DOHH2 (cell line): ENCODE results near the gene ENDOD1.

ENCODE experiments used
- H3F3A ChIP-seq: fragments of 200-600 bp; sonication (generic), shearing (Covaris generic); 2 replicates; pipeline ENCODE4 v1.6.0; 2016; ENCODE audit warnings: antibody characterized with exemption, mild to moderate bottlenecking; ENCODE audit not compliant: control insufficient read depth, insufficient read depth
- H3K27ac ChIP-seq: fragments of 200-600 bp; sonication (generic); 2 replicates; pipeline ENCODE4 v1.5.1; 2014; ENCODE audit warnings: low read depth, mild to moderate bottlenecking, low read length, moderate library complexity
- H3K27me3 ChIP-seq: fragments of 200-600 bp; sonication (generic); 2 replicates; pipeline ENCODE4 v1.6.1; 2014; ENCODE audit warnings: mild to moderate bottlenecking, low read length, mixed read lengths; ENCODE audit not compliant: control insufficient read depth
- H3K36me3 ChIP-seq: fragments of 200-600 bp; sonication (generic); 2 replicates; pipeline ENCODE4 v1.6.1; 2014; ENCODE audit warnings: mild to moderate bottlenecking, low read length, moderate library complexity, mixed read lengths; ENCODE audit not compliant: control insufficient read depth
- H3K4me1 ChIP-seq: fragments of 200-600 bp; sonication (generic); 2 replicates; pipeline ENCODE4 v1.6.1; 2014; ENCODE audit warnings: mild to moderate bottlenecking, low read length, mixed read lengths; ENCODE audit not compliant: control insufficient read depth
- H3K4me2 ChIP-seq: fragments of 200-600 bp; sonication (generic); 2 replicates; pipeline ENCODE4 v1.6.0; 2014; ENCODE audit warnings: mild to moderate bottlenecking, low read length, moderate library complexity
- H3K4me3 ChIP-seq: fragments of 200-600 bp; sonication (generic); 2 replicates; pipeline ENCODE4 v1.5.1; 2014; ENCODE audit warnings: mild to moderate bottlenecking, low read length, mixed read lengths
- H3K79me2 ChIP-seq: fragments of 200-600 bp; sonication (generic); 2 replicates; pipeline ENCODE4 v1.6.1; 2014; ENCODE audit warnings: mild to moderate bottlenecking, low read length, mixed read lengths; ENCODE audit not compliant: control insufficient read depth
- H3K9me2 ChIP-seq: fragments of 200-600 bp; sonication (generic); replicated peaks from 2 replicates; pipeline ENCODE4 v1.6.1; 2014; ENCODE audit warnings: mild to moderate bottlenecking, low read length, mixed read lengths; ENCODE audit not compliant: control insufficient read depth
- H3K9me3 ChIP-seq: fragments of 200-600 bp; sonication (generic); 2 replicates; pipeline ENCODE4 v1.6.1; 2014; ENCODE audit warnings: antibody characterized with exemption, low read length, mixed read lengths; ENCODE audit not compliant: control insufficient read depth, insufficient read depth
- H4K20me1 ChIP-seq: fragments of 200-600 bp; sonication (generic); 2 replicates; pipeline ENCODE4 v1.6.0; 2014; ENCODE audit warnings: low read depth, mild to moderate bottlenecking, antibody characterized with exemption, low read length, moderate library complexity; ENCODE audit not compliant: control insufficient read depth, insufficient read depth
- CTCF ChIP-seq: fragments of 200-600 bp; sonication (generic); IDR thresholded peaks from one replicate; pipeline ENCODE4 v1.5.1; 2014; ENCODE audit warnings: antibody characterized with exemption, mild to moderate bottlenecking, low read depth, low read length; ENCODE audit not compliant: poor library complexity, severe bottlenecking
- EZH2phosphoT487 ChIP-seq: fragments of 200-600 bp; sonication (generic); IDR thresholded peaks from 2 replicates; pipeline ENCODE4 v1.6.1; 2017; ENCODE audit warnings: borderline replicate concordance, mild to moderate bottlenecking, antibody characterized with exemption, low read length, moderate library complexity, mixed read lengths

ENDOD1 gene

GRCh38 chr11:95054356-95054755 is 35.3 kb upstream of the ENDOD1 start:
- Histone ChIP-seq H3K27ac (no peak overlapping the region), H3K4me1 (peaks cover 8% of the 10 kb centered on the region; the same call in 1 of the 2 replicates), H3K27me3 (no peaks in the 10 kb centered on the region), H4K20me1 (no peaks in the 10 kb centered on the region), H3K36me3 (no peaks in the 10 kb centered on the region), H3K4me3 (no peak overlapping the region), H3F3A (no peaks in the 10 kb centered on the region), H3K9me2 (no peaks in the 10 kb centered on the region; the same call in 1 of the 2 replicates), H3K9me3 (no peaks in the 10 kb centered on the region), H3K4me2 (no peak overlapping the region), H3K79me2 (no peaks in the 10 kb centered on the region)
- TF ChIP-seq EZH2phosphoT487 (no peak), CTCF (no peak)

GRCh38 chr11:95055283-95055897 is 34.3 kb upstream of the ENDOD1 start:
- H3K27ac ChIP-seq = no peak overlapping the region
- TF ChIP-seq EZH2phosphoT487 (no peak), CTCF (no peak)
- H3K27me3 ChIP-seq = no peaks in the 10 kb centered on the region
- H3K9me2 ChIP-seq = no peaks in the 10 kb centered on the region; the same call in 1 of the 2 replicates
- H3K9me3 ChIP-seq = no peaks in the 10 kb centered on the region
- H3K36me3 ChIP-seq = no peaks in the 10 kb centered on the region
- H3F3A ChIP-seq = no peaks in the 10 kb centered on the region
- H3K4me1 ChIP-seq = peaks cover 8% of the 10 kb centered on the region; the same call in 1 of the 2 replicates
- H3K4me3 ChIP-seq = no peak overlapping the region
- no peaks in the 10 kb centered on the region for H4K20me1 ChIP-seq
- no peaks in the 10 kb centered on the region for H3K79me2 ChIP-seq
- no peak overlapping the region for H3K4me2 ChIP-seq

- TF ChIP-seq EZH2phosphoT487 (no peak), CTCF (no peak)
- no peaks in the 10 kb centered on the region for H4K20me1 ChIP-seq
- H3K36me3 ChIP-seq = no peaks in the 10 kb centered on the region
- no peak overlapping the region for H3K27ac ChIP-seq
- H3K9me3 ChIP-seq = no peaks in the 10 kb centered on the region
- H3K4me2 ChIP-seq = no peak overlapping the region
- no peak overlapping the region for H3K4me3 ChIP-seq
- H3K4me1 ChIP-seq = peaks cover 8% of the 10 kb centered on the region; the same call in 1 of the 2 replicates
- no peaks in the 10 kb centered on the region for H3K9me2 ChIP-seq
- no peaks in the 10 kb centered on the region; the same call in 1 of the 2 replicates for H3K27me3 ChIP-seq
- no peaks in the 10 kb centered on the region for H3K79me2 ChIP-seq
- H3F3A ChIP-seq = no peaks in the 10 kb centered on the region
Measured at GRCh38 chr11:95057959-95058358, 31.7 kb upstream of the ENDOD1 start.
